Stimulated activated CD8-positive, alpha-beta memory T cell treated with anti-CD3 and anti-CD28 coated beads, Interleukin-7, amount 100 ng/mL, for 4 hours (primary cell): ENCODE results near the gene ALK.

ENCODE experiments used
- DNase-seq, 2 donors: peaks; one replicate each; pipeline ENCODE4 v3.0.0-alpha.2; 2020; ENCODE audit warnings: low read depth in 2 of 2

The ALK gene

DNA sequence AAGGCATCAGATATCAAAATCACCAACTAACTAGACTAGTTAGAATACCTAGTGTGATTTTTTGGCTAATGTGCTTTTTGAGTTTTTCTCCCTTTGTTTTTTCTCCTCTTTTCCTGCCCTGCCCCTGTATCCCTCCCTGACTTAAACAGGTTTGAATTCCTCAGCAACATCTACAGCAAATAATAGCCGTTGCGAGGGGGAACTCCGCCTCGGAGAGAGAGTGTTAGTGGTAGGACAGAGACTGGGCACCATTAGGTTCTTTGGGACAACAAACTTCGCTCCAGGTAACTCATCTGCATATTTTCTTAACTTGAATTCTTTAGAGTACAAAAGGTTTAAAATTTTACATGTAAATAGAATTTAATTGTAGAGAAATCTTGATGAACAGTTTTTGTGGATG lies 761.2 kb downstream of the ALK start:
- DNase-seq, result no peak

DNA sequence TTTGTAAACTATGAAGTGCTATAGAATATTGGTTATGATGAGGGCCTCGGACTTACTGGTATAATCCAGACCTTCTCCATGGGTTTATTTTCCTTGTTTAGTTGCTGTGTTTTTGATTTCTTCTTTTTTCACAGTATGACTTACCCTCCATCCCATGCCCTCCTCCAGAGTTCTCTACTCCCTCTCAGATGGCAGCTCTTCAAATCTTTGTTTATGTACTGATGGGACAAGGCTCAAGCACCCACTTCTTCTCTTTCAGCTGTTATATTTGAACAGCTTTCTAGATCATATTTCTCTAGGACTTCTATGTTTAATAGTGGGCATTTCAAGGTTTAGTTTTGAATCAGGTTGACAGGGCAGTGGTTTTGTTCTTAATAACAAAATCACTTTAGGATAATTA lies 762.3 kb downstream of the ALK start:
- no peak for DNase-seq

DNA sequence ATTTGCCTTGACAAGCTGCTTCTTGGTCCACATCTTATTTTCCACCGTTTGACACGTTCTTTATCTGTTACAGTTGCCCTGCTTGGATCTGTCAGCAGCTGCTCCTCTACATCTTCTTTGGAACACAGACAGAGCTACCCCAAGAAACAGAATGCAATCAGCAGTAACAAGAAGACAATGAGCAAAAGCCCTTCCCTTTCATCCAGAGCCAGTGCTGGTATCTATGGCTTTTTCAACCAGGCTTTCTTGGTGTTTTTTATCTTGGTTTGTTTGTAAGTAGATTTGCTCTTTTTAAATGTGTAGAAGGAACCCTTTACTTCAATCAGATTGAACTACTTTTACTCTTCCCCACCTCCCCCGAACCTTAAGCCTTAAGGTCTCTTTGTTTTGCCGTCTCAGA lies 764.3 kb downstream of the ALK start:
- no peak for DNase-seq

DNA sequence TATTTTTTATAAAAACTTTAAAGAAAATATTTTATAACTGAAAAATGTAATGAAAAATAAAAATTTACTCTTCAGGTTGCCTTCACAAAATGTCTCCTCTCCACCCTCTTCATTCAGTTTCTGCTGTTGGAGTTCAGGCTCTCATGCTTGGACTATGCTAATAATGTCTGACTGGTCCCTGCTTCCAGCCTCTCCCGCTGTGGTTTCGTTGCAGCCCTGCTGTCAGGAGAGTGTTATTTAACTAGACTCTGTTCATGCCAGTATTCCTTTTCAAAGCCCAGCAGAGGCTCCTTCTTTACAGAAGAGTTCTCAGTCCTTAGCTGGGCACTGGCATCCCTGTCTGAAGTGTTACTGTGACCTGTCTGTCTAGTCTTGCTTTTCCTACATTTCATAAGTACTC lies 765.8 kb downstream of the ALK start:
- DNase-seq, result no peak

DNA sequence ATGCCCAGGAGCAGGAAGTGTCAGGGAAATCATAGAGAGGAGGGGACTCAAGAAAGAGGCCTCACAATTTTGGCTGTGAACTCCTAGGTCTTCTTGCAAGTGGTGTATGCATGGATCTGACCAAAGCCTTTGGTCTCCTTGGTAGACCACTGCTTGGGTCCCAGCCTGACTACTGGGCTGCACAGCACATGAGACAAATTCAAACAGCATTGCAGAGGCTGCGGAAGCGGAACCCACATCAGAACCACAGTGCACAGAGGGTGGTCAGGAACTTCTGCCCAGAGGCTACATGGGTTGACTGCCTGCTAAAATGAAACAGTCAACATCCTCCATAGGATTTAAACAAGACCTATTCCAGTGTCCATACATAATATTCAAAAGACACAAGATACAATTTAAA lies 766.8 kb downstream of the ALK start:
- no peak for DNase-seq

DNA sequence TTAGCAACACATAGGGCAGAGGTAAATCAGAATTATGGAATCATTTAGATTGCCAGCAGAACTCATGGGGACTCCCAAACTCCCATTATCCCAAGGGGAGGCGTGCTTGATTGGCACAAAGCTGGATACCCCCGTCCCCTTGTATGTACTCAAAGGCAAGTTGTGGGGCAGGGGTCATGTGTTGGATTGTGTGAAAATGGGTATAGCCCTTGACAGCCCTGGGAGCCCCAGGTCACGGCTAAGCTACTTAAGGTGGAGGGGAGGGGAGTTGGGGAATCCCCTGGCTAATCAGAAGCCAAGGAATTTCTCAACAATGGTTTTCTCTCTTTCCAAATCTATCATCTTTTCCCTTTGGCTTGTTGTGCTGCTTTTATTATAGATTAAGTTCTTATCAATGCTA lies 773.4 kb downstream of the ALK start:
- DNase-seq, result no peak

DNA sequence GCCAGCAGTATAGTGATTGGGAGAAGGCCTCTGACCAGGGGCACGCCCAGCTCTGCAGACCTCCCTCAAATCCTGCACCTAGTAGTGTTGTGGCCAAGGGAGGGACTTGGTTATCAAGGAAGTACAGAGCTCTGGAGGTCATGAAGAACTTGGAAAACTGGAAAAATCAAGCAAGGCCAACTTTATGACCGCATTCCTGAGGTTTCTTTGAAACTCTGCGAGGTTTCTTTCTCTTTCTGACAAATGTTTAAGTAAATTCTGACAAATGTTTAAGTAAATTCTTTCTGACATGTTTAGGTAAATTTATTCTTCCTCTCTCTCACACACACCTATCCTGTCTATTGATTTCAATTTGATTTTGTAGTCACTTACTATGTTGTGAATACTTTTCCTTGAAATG lies 775.2 kb downstream of the ALK start:
- DNase-seq, result no peak

DNA sequence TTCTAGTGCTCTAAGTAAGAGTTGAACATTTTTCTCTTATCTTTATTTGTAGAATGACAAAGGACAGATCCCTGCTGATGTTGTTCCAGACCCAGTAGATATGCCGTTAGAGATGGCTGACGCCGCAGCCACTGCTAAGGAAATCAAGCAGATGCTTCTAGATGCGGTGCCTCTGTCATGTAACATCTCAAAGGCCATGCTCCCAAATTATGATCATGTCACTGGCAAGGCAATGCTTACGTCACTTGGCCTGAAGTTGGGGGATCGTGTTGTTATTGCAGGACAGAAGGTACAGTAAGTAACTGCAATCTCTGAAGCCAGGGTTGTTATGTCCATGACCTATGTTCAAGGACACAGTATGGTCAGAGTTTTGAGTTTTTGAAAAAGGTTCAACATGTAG lies 777.7 kb downstream of the ALK start:
- DNase-seq, result no peak
